Smooth muscle cell of the brain vasculature (primary cell): ENCODE results near the gene MICAL2.

Experiments
- DNase-seq: peaks from one replicate; pipeline ENCODE4 v3.0.0-alpha.2; 2012; ENCODE audit warnings: low read depth, low spot score

The MICAL2 gene

GRCh38 chr11:12156301-12157140 is 46.1 kb downstream of the MICAL2 start:
- DNase-seq, result no peak

- no peak for DNase-seq
Observed at GRCh38 chr11:12157241-12157661, 46.9 kb downstream of the MICAL2 start.

- no peak for DNase-seq
Observed at GRCh38 chr11:12158909-12159308, 48.5 kb downstream of the MICAL2 start.

- DNase-seq, result peak; percentile 79
Observed at GRCh38 chr11:12159351-12160099, 49.1 kb downstream of the MICAL2 start.

- DNase-seq, result no peak
Observed at GRCh38 chr11:12160231-12160630, 49.8 kb downstream of the MICAL2 start.

- DNase-seq, result no peak
Observed at GRCh38 chr11:12160680-12161079, 50.3 kb downstream of the MICAL2 start.

- DNase-seq, result no peak
Observed at GRCh38 chr11:12161137-12161536, 50.7 kb downstream of the MICAL2 start.

GRCh38 chr11:12161603-12162350 is 51.4 kb downstream of the MICAL2 start:
- DNase-seq, result no peak

- no peak for DNase-seq
Observed at GRCh38 chr11:12162652-12163051, 52.3 kb downstream of the MICAL2 start.

GRCh38 chr11:12163181-12163941 is 53.0 kb downstream of the MICAL2 start:
- DNase-seq, result peak; percentile 95

- no peak for DNase-seq
Observed at GRCh38 chr11:12164061-12165014, 53.9 kb downstream of the MICAL2 start.

- DNase-seq, result no peak
Observed at GRCh38 chr11:12165237-12165875, 55.0 kb downstream of the MICAL2 start.

- DNase-seq, result no peak
Observed at GRCh38 chr11:12166299-12167060, 56.1 kb downstream of the MICAL2 start.

- no peak for DNase-seq
Observed at GRCh38 chr11:12167061-12168000, 56.9 kb downstream of the MICAL2 start.

GRCh38 chr11:12168114-12168513 is 57.7 kb downstream of the MICAL2 start:
- DNase-seq, result no peak

- no peak for DNase-seq
Observed at GRCh38 chr11:12169822-12170221, 59.4 kb downstream of the MICAL2 start.

GRCh38 chr11:12170501-12170900 is 60.1 kb downstream of the MICAL2 start:
- DNase-seq, result no peak

GRCh38 chr11:12170984-12171383 is 60.6 kb downstream of the MICAL2 start:
- peak; percentile 86 for DNase-seq
